ENCODE measurements around the gene OTOP1.

Gene OTOP1, protein sequence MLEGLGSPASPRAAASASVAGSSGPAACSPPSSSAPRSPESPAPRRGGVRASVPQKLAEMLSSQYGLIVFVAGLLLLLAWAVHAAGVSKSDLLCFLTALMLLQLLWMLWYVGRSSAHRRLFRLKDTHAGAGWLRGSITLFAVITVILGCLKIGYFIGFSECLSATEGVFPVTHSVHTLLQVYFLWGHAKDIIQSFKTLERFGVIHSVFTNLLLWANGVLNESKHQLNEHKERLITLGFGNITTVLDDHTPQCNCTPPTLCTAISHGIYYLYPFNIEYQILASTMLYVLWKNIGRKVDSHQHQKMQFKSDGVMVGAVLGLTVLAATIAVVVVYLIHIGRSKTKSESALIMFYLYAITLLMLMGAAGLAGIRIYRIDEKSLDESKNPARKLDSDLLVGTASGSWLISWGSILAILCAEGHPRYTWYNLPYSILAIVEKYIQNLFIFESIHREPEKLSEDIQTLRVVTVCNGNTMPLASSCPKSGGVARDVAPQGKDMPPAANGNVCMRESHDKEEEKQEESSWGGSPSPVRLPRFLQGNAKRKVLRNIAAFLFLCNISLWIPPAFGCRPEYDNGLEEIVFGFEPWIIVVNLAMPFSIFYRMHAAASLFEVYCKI

DNA sequence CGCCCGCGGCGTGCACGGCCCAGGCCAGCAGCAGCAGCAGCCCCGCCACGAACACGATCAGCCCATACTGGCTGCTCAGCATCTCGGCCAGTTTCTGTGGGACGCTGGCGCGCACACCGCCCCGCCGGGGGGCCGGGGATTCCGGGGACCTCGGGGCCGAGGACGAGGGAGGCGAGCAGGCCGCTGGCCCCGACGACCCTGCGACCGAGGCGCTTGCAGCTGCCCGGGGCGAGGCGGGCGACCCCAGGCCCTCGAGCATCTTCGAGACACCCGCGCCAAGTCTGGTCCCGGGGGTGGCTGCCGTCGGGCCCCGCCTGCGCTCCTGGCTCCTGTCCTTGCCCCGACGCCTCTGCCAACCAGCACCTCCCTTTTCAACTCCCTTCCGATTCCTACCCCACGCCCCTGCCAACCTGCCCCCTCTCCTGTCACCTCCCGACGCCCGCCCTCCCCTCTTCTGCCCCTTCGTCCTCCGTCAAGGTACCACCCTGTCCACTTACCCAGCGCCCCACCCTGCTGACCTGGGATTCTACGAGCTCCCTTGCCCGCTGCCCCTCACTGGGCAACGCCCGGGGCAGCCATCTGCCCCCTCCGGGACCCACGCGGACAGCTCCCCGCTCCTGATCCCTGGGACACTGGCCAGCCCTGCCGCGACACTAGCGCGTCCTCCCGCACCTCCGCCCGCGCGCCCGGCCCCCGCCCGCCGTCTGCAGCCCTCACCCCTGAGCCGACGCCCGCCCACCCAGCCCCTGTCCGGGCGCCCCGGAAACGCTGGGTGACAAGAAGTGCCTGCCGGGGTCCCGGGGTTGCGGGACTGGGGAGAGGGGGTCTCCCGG lies at the start of gene OTOP1:
Gene OTOP1, minus strand, starts transcription at position 324 of the 833 bp plus-strand sequence. Its CDS starts 65 bp downstream, at position 259.
- H3K4me3 ChIP-seq (ENCODE audit: low read depth, low read length) = no peak within 1 kb of the TSS
- TF ChIP-seq, protein P1, sequence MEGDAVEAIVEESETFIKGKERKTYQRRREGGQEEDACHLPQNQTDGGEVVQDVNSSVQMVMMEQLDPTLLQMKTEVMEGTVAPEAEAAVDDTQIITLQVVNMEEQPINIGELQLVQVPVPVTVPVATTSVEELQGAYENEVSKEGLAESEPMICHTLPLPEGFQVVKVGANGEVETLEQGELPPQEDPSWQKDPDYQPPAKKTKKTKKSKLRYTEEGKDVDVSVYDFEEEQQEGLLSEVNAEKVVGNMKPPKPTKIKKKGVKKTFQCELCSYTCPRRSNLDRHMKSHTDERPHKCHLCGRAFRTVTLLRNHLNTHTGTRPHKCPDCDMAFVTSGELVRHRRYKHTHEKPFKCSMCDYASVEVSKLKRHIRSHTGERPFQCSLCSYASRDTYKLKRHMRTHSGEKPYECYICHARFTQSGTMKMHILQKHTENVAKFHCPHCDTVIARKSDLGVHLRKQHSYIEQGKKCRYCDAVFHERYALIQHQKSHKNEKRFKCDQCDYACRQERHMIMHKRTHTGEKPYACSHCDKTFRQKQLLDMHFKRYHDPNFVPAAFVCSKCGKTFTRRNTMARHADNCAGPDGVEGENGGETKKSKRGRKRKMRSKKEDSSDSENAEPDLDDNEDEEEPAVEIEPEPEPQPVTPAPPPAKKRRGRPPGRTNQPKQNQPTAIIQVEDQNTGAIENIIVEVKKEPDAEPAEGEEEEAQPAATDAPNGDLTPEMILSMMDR (IDR thresholded peaks at IDR 0.05; ENCODE audit: low read depth, low read length) = no peak
- DNase-seq (ENCODE audit: low read depth, low spot score) = no peak
- in situ Hi-C loops (cut with HindIII; ENCODE audit: low sequenced_read_pairs) = no loop called here

DNA sequence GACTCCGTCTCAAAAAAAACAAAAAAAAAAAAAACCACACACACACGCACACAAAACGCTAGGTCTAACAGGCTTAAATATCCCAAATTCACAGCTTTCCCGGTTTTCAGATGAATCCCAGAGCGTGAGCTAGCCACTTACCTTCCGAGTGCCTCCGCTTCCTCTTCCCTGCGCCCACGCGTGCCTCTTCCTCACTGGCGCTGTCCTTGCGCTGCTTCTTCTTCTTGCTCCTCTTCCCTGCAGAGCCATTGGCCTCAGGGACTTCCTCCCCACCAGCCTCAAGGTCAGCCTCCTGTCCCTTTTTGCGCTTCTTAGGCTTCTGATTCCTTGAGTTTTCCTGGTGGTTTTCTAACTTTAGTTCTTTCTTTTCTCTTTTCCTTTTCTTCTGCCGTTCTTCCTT lies 47.5 kb upstream of the OTOP1 start:
- DNase-seq (ENCODE audit: low read depth, low spot score) = no peak
- in situ Hi-C loops (cut with HindIII; ENCODE audit: low sequenced_read_pairs) = no loop called here
- TF ChIP-seq, protein P1 (IDR thresholded peaks at IDR 0.05; ENCODE audit: low read depth, low read length) = no peak
- H3K4me3 ChIP-seq (ENCODE audit: low read depth, low read length) = no peak overlapping the region

DNA sequence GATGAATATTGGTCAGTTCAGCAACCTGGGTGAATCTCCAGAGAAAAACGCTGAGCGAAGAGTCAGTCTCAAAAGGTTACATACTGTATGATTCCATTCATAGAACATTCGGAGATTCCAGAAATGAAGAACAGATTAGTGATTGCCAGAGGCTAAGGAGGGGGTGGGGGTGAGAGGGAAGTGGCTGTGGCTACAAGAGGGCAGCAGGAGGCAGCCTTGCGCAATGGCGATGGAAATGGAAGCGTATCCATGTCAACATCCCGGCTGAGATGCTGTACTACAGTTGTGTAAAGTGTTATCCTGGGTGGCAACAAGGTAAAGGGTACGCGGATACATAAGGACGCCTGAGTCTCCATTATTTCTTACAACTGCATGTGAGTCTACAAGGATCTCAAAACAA lies 45.2 kb upstream of the OTOP1 start:
- TF ChIP-seq, protein P1 (IDR thresholded peaks at IDR 0.05; ENCODE audit: low read depth, low read length) = no peak
- in situ Hi-C loops (cut with HindIII; ENCODE audit: low sequenced_read_pairs) = no loop called here
- DNase-seq (ENCODE audit: low read depth, low spot score) = no peak
- no peak overlapping the region for H3K4me3 ChIP-seq (ENCODE audit: low read depth, low read length)

DNA sequence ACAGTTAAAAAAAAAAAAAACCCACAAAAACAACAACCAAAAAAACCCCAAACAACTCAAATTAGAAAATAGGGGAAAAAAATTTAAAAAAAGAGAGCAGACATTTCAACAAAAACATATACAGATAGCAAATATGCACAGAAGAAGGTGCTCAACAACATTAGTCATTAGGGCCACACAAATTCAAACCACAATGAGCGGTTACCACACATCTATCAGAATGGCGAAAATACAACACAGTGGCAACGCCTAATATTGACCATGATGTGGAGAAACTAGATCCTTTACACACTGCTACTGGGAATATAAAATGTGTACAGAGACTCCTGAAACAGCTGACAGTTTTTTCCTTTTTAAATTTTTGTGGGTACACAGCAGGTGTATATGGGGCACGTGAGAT lies 43.8 kb upstream of the OTOP1 start:
- TF ChIP-seq, protein P1 (IDR thresholded peaks at IDR 0.05; ENCODE audit: low read depth, low read length) = no peak
- H3K4me3 ChIP-seq (ENCODE audit: low read depth, low read length) = no peak overlapping the region
- in situ Hi-C loops (cut with HindIII; ENCODE audit: low sequenced_read_pairs) = no loop called here
- DNase-seq (ENCODE audit: low read depth, low spot score) = no peak

DNA sequence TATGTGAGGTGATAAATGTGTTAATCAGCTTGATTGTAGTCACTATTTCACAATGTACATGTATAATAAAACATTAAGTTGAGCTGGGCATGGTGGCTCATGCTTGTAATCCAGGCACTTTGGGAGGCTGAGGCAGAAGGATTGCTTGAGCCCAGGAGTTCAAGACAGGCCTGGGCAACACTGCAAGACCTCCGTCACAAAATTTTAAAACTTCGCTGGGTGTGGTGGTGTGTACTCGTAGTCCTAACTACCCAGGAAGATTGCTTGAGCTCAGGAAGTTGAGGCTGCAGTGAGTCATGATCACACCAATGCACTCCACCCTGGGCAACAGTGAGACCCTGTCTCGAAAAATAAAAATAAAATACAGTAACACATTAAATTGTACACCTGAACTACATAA lies 43.1 kb upstream of the OTOP1 start:
- TF ChIP-seq, protein P1 (IDR thresholded peaks at IDR 0.05; ENCODE audit: low read depth, low read length) = no peak
- no peak overlapping the region for H3K4me3 ChIP-seq (ENCODE audit: low read depth, low read length)
- DNase-seq (ENCODE audit: low read depth, low spot score) = peak; percentile 42
- in situ Hi-C loops (cut with HindIII; ENCODE audit: low sequenced_read_pairs) = no loop called here

DNA sequence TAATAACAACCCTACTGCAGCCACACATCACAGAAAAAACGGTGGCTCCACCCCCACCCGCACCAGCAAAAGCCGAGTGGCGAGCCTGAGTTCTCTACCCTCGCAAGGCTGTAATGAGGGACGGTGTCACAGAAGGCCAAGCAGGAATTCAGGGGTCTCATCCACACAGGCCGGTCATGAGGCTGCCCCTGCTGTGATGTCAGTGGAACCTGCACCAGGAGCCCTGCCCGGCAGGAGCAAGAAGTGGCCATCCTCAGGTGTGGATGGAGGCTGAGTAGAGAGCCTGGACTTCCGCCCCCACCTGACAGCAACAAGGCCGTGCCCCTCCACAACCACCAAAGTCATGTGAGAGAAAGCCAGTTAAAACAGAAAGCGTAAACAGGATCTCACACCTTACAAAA lies 42.6 kb upstream of the OTOP1 start:
- in situ Hi-C loops (cut with HindIII; ENCODE audit: low sequenced_read_pairs) = no loop called here
- H3K4me3 ChIP-seq (ENCODE audit: low read depth, low read length) = no peak overlapping the region
- TF ChIP-seq, protein P1 (IDR thresholded peaks at IDR 0.05; ENCODE audit: low read depth, low read length) = no peak
- DNase-seq (ENCODE audit: low read depth, low spot score) = no peak
